ENCODE measurements around the gene EXOC3. TPM values are rescaled to one million over a fixed set of nuclear protein-coding genes. Genes with fewer than 3 reads are reported as not detected.

The EXOC3 gene
- total and polyA plus RNA-seq, 2 of the 8 experiments (the other 6 are each of a cell fraction or from before 2014, with no cell fraction given), result 14.4 to 30.0 TPM

DNA sequence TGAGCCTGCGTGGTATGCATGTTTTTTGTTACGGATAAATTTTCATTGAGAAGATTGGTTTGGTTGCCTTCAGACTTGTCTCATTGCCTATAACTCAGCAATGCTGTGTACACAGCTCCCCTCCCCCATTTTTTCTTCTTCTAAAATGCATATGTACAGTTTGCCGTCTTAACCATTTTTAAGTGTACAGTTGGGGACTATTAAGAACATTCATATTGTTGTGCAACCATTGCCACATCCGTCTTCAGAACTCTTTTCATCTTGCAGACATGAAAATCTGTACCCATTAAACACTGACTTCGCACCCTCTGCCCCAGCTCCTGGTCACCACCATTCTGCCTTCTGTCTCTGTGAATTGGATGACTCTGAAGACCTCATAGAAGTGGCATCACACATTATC is 6.2 kb downstream of the EXOC3 start (continued):
- TF ChIP-seq, protein P1, sequence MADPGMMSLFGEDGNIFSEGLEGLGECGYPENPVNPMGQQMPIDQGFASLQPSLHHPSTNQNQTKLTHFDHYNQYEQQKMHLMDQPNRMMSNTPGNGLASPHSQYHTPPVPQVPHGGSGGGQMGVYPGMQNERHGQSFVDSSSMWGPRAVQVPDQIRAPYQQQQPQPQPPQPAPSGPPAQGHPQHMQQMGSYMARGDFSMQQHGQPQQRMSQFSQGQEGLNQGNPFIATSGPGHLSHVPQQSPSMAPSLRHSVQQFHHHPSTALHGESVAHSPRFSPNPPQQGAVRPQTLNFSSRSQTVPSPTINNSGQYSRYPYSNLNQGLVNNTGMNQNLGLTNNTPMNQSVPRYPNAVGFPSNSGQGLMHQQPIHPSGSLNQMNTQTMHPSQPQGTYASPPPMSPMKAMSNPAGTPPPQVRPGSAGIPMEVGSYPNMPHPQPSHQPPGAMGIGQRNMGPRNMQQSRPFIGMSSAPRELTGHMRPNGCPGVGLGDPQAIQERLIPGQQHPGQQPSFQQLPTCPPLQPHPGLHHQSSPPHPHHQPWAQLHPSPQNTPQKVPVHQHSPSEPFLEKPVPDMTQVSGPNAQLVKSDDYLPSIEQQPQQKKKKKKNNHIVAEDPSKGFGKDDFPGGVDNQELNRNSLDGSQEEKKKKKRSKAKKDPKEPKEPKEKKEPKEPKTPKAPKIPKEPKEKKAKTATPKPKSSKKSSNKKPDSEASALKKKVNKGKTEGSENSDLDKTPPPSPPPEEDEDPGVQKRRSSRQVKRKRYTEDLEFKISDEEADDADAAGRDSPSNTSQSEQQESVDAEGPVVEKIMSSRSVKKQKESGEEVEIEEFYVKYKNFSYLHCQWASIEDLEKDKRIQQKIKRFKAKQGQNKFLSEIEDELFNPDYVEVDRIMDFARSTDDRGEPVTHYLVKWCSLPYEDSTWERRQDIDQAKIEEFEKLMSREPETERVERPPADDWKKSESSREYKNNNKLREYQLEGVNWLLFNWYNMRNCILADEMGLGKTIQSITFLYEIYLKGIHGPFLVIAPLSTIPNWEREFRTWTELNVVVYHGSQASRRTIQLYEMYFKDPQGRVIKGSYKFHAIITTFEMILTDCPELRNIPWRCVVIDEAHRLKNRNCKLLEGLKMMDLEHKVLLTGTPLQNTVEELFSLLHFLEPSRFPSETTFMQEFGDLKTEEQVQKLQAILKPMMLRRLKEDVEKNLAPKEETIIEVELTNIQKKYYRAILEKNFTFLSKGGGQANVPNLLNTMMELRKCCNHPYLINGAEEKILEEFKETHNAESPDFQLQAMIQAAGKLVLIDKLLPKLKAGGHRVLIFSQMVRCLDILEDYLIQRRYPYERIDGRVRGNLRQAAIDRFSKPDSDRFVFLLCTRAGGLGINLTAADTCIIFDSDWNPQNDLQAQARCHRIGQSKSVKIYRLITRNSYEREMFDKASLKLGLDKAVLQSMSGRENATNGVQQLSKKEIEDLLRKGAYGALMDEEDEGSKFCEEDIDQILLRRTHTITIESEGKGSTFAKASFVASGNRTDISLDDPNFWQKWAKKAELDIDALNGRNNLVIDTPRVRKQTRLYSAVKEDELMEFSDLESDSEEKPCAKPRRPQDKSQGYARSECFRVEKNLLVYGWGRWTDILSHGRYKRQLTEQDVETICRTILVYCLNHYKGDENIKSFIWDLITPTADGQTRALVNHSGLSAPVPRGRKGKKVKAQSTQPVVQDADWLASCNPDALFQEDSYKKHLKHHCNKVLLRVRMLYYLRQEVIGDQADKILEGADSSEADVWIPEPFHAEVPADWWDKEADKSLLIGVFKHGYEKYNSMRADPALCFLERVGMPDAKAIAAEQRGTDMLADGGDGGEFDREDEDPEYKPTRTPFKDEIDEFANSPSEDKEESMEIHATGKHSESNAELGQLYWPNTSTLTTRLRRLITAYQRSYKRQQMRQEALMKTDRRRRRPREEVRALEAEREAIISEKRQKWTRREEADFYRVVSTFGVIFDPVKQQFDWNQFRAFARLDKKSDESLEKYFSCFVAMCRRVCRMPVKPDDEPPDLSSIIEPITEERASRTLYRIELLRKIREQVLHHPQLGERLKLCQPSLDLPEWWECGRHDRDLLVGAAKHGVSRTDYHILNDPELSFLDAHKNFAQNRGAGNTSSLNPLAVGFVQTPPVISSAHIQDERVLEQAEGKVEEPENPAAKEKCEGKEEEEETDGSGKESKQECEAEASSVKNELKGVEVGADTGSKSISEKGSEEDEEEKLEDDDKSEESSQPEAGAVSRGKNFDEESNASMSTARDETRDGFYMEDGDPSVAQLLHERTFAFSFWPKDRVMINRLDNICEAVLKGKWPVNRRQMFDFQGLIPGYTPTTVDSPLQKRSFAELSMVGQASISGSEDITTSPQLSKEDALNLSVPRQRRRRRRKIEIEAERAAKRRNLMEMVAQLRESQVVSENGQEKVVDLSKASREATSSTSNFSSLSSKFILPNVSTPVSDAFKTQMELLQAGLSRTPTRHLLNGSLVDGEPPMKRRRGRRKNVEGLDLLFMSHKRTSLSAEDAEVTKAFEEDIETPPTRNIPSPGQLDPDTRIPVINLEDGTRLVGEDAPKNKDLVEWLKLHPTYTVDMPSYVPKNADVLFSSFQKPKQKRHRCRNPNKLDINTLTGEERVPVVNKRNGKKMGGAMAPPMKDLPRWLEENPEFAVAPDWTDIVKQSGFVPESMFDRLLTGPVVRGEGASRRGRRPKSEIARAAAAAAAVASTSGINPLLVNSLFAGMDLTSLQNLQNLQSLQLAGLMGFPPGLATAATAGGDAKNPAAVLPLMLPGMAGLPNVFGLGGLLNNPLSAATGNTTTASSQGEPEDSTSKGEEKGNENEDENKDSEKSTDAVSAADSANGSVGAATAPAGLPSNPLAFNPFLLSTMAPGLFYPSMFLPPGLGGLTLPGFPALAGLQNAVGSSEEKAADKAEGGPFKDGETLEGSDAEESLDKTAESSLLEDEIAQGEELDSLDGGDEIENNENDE (IDR thresholded peaks at IDR 0.05; ENCODE audit: insufficient replicate concordance, low read length), result no peak
- TF ChIP-seq ASH2L (IDR thresholded peaks at IDR 0.05; ENCODE audit: low read length) (no peak), YY1 (IDR thresholded peaks at IDR 0.05; ENCODE audit: low read depth, low read length) (no peak), BACH1 (IDR thresholded peaks at IDR 0.05; ENCODE audit: low read length) (no peak), GTF2F1 (IDR thresholded peaks at IDR 0.05; ENCODE audit: borderline replicate concordance, low read depth, low read length) (no peak), BRCA1 (IDR thresholded peaks at IDR 0.05; ENCODE audit: low read depth, low read length) (no peak), POU5F1 (IDR thresholded peaks at IDR 0.05; ENCODE audit: low read depth, low read length) (no peak), SRF (IDR thresholded peaks at IDR 0.05; ENCODE audit: low read depth, low read length) (no peak), KDM4A (IDR thresholded peaks at IDR 0.05; ENCODE audit: low read depth, low read length, severe bottlenecking) (no peak), PHF8 (conservative IDR thresholded peaks at IDR 0.05; ENCODE audit: low read depth, low read length) (no peak), RNF2 (IDR thresholded peaks at IDR 0.05; ENCODE audit: borderline replicate concordance, low read depth, low read length, missing control alignments, poor library complexity, severe bottlenecking) (no peak)
